NT2/D1 (cell line): ENCODE results near the gene ARHGEF11.

ENCODE experiments used
- DNase-seq: peaks from one replicate; pipeline ENCODE4 v3.0.0-alpha.2; 2011; ENCODE audit warnings: low read depth, low spot score
- H3K27me3 ChIP-seq: 2 replicates; pipeline ENCODE4 v1.6.0; 2011; ENCODE audit warnings: mild to moderate bottlenecking; ENCODE audit not compliant: insufficient read length, insufficient read depth
- H3K36me3 ChIP-seq: 2 replicates; pipeline ENCODE4 v1.6.1; 2011; ENCODE audit warnings: mild to moderate bottlenecking, low read length, mixed read lengths; ENCODE audit not compliant: insufficient read depth, insufficient read length
- H3K4me1 ChIP-seq: 2 replicates; pipeline ENCODE4 v1.5.1; 2011; ENCODE audit not compliant: insufficient read depth, insufficient read length
- H3K4me3 ChIP-seq: 2 replicates; pipeline ENCODE4 v1.5.1; 2011; ENCODE audit warnings: low read depth; ENCODE audit not compliant: insufficient read length
- H3K9ac ChIP-seq: 2 replicates; pipeline ENCODE4 v1.6.0; 2011; ENCODE audit warnings: low read depth; ENCODE audit not compliant: insufficient read length
- H3K9me3 ChIP-seq: 2 replicates; pipeline ENCODE4 v1.5.1; 2011; ENCODE audit warnings: mild to moderate bottlenecking, low read length; ENCODE audit not compliant: insufficient read depth
- SUZ12 ChIP-seq: IDR thresholded peaks from 2 replicates; pipeline ENCODE4 v1.6.1; 2011; ENCODE audit not compliant: insufficient read length, insufficient read depth; ENCODE audit errors: extremely low read depth
- YY1 ChIP-seq: IDR thresholded peaks from 2 replicates; pipeline ENCODE4 v1.6.1; 2011; ENCODE audit not compliant: insufficient read length, insufficient read depth
- ZNF274 ChIP-seq: IDR thresholded peaks from 2 replicates; pipeline ENCODE4 v1.6.1; 2011; ENCODE audit warnings: mild to moderate bottlenecking, low read depth, low read length

The ARHGEF11 gene

GRCh38 chr1:156943756-156944155, 101.8 kb downstream of the ARHGEF11 start:
- H3K9me3 ChIP-seq: no peaks in the 10 kb centered on the region

GRCh38 chr1:156942576-156942975, 103.0 kb downstream of the ARHGEF11 start:
- Histone ChIP-seq H3K4me1 (no peaks in the 10 kb centered on the region), H3K9me3 (no peaks in the 10 kb centered on the region), H3K9ac (no peak overlapping the region), H3K4me3 (no peak overlapping the region), H3K27me3 (no peaks in the 10 kb centered on the region), H3K36me3 (peaks cover 98% of the 10 kb centered on the region)
- no peak for TF ChIP-seq YY1
- TF ChIP-seq SUZ12: no peak
- no peak for TF ChIP-seq ZNF274
- no peak for DNase-seq

More at GRCh38 chr1:156943756-156944155, 101.8 kb downstream of the ARHGEF11 start:
- peaks cover 98% of the 10 kb centered on the region for H3K36me3 ChIP-seq
- no peaks in the 10 kb centered on the region for H3K27me3 ChIP-seq
- H3K4me1 ChIP-seq: no peaks in the 10 kb centered on the region
- no peak overlapping the region for H3K9ac ChIP-seq
- no peak for DNase-seq
- no peak for TF ChIP-seq ZNF274
- TF ChIP-seq YY1: no peak
- no peak for TF ChIP-seq SUZ12
- H3K4me3 ChIP-seq: no peak overlapping the region

- no peak overlapping the region for H3K9ac ChIP-seq
- no peaks in the 10 kb centered on the region for H3K9me3 ChIP-seq
- no peak overlapping the region for H3K4me3 ChIP-seq
- no peaks in the 10 kb centered on the region for H3K4me1 ChIP-seq
- TF ChIP-seq SUZ12 (no peak), ZNF274 (no peak)
- DNase-seq: no peak
- H3K27me3 ChIP-seq: no peaks in the 10 kb centered on the region
- peaks cover 98% of the 10 kb centered on the region for H3K36me3 ChIP-seq
These were observed 103.4 kb downstream of the ARHGEF11 start for GRCh38 chr1:156942176-156942575.

- TF ChIP-seq YY1 (no peak), ZNF274 (no peak), SUZ12 (no peak)
- H3K9me3 ChIP-seq: no peaks in the 10 kb centered on the region
- no peak overlapping the region for H3K9ac ChIP-seq
- H3K36me3 ChIP-seq: peaks cover 98% of the 10 kb centered on the region
- H3K4me3 ChIP-seq: no peak overlapping the region
- H3K4me1 ChIP-seq: no peaks in the 10 kb centered on the region
- no peaks in the 10 kb centered on the region for H3K27me3 ChIP-seq
- DNase-seq: no peak
These were observed 103.9 kb downstream of the ARHGEF11 start for GRCh38 chr1:156941675-156942074.

- peaks cover 8% of the 10 kb centered on the region for H3K4me1 ChIP-seq
- H3K9ac ChIP-seq: no peak overlapping the region
- no peaks in the 10 kb centered on the region for H3K27me3 ChIP-seq
- no peaks in the 10 kb centered on the region for H3K9me3 ChIP-seq
- H3K36me3 ChIP-seq: peaks cover 96% of the 10 kb centered on the region
- no peak for DNase-seq
- H3K4me3 ChIP-seq: no peak overlapping the region
- no peak for TF ChIP-seq YY1
- TF ChIP-seq ZNF274: no peak
- TF ChIP-seq SUZ12: no peak
These were observed 105.7 kb downstream of the ARHGEF11 start for GRCh38 chr1:156939786-156940334.

GRCh38 chr1:156938813-156939212, 106.7 kb downstream of the ARHGEF11 start:
- DNase-seq: no peak
- H3K9ac ChIP-seq: no peak overlapping the region
- H3K4me3 ChIP-seq: no peak overlapping the region
- H3K36me3 ChIP-seq: peaks cover 95% of the 10 kb centered on the region
- no peaks in the 10 kb centered on the region for H3K27me3 ChIP-seq
- H3K9me3 ChIP-seq: no peaks in the 10 kb centered on the region
- H3K4me1 ChIP-seq: peaks cover 8% of the 10 kb centered on the region
- TF ChIP-seq YY1 (no peak), SUZ12 (no peak), ZNF274 (no peak)

GRCh38 chr1:156937883-156938282, 107.7 kb downstream of the ARHGEF11 start:
- TF ChIP-seq YY1 (no peak), SUZ12 (no peak), ZNF274 (no peak)
- H3K4me3 ChIP-seq: no peak overlapping the region
- no peak overlapping the region for H3K9ac ChIP-seq
- H3K36me3 ChIP-seq: peaks cover 93% of the 10 kb centered on the region
- H3K27me3 ChIP-seq: no peaks in the 10 kb centered on the region
- peaks cover 16% of the 10 kb centered on the region for H3K4me1 ChIP-seq
- H3K9me3 ChIP-seq: no peaks in the 10 kb centered on the region
- no peak for DNase-seq

- H3K9me3 ChIP-seq: no peaks in the 10 kb centered on the region
- peaks cover 82% of the 10 kb centered on the region for H3K36me3 ChIP-seq
- DNase-seq: no peak
- H3K9ac ChIP-seq: no peak overlapping the region
- no peak for TF ChIP-seq YY1
- TF ChIP-seq SUZ12: no peak
- no peak for TF ChIP-seq ZNF274
- peaks cover 18% of the 10 kb centered on the region for H3K4me1 ChIP-seq
- no peaks in the 10 kb centered on the region for H3K27me3 ChIP-seq
- H3K4me3 ChIP-seq: no peak overlapping the region
These were observed 108.8 kb downstream of the ARHGEF11 start for GRCh38 chr1:156936721-156937220.
